COLO829 (cell line): ENCODE measurements around the gene SLC22A13.
"Not testable (repeated sequence)": the region's sequence is repeated elsewhere in the genome, so short reads cannot be mapped to it uniquely, and the experiment has no call there.

ENCODE experiments used
- DNase-seq: peaks from one replicate; pipeline ENCODE4 v3.0.0; 2012; ENCODE audit warnings: low spot score

Gene SLC22A13

DNA sequence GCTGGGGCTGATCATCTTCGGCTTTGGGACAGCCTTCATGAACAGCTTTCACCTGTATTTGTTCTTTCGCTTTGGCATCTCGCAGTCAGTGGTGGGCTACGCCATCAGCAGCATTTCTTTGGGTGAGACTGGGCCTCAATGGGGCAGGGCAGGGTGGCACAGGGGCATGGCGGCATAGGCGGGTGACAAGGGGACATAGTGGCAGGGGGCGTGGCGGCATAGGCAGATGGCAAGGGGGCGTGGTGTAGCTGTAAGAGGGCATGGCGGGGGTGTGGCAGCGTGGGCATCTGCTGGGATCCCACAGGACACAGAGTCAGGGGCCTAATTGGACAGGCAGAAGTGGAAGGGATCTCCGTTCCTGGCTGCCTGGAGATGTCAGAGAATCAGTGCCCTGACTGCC, 42.0 kb downstream of the SLC22A13 start:
- DNase-seq = no peak

- no peak for DNase-seq
Measured at GRCh38 chr3:38308456-38308855, 42.8 kb downstream of the SLC22A13 start.

- DNase-seq = no peak
Measured at GRCh38 chr3:38311476-38311875, 45.9 kb downstream of the SLC22A13 start.

DNA sequence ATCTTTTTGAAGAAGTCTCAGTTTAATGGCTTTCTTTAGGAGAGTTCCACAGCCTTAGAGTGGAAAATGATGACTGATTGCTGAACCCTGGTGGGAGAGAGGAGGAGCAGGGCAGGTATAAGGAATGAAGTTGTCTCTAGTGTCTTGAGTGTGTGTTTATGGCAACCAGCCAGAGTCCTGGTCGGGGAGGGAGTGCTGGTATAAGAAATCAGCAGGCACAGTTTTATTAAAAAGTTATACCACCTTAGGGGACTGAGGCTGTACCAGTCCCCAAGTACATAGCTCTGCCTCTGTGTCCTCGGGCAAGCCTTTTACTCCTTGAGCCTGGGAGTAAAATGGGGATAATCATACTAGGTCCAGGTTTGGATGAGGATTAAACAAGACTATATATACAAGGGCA, 46.3 kb downstream of the SLC22A13 start:
- no peak for DNase-seq

DNA sequence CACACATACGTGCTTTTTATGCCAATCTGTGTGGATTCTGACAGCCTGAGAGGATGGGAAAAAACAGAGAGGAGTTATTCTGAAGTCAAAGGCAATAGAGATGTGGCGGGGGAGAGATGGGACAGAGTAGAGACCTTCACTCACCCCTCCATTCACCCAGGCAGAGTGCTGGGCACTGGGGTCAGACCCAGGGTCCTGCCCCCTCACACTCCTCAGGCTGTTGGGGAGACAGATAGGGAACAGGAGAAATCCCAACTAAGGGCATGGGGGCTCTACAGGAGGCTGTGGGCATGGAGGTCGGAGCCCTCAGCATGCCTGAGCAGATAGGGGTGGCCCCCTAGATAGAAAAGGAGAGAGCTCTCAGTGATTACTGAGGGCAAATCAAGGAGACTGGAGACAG, 46.7 kb downstream of the SLC22A13 start:
- no peak for DNase-seq

- DNase-seq = no peak
Measured at GRCh38 chr3:38313263-38313662, 47.7 kb downstream of the SLC22A13 start.

DNA sequence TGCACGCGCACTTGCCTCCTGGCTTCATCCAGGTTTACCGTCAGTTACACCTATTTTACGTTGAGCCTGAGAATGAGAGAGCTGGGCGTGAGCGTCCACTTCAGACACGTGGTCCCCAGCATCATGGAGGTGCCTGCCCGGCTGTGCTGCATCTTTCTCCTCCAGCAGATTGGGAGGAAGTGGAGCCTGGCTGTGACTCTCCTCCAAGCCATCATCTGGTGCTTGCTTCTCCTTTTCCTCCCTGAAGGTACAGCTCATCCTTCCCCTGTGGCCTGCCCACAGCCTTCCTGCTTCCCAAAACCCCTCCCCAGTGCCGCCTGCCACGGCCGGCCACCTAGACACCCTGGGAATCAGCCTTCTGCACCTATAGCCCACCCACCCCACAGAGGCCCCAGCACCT, 48.1 kb downstream of the SLC22A13 start:
- no peak for DNase-seq

GRCh38 chr3:38314112-38314763, 48.6 kb downstream of the SLC22A13 start:
- DNase-seq = no peak

- no peak for DNase-seq
Measured at GRCh38 chr3:38314764-38315487, 49.3 kb downstream of the SLC22A13 start.

GRCh38 chr3:38315488-38316230, 50.0 kb downstream of the SLC22A13 start:
- no peak for DNase-seq

- no peak for DNase-seq
Measured at GRCh38 chr3:38316356-38317191, 51.0 kb downstream of the SLC22A13 start.

DNA sequence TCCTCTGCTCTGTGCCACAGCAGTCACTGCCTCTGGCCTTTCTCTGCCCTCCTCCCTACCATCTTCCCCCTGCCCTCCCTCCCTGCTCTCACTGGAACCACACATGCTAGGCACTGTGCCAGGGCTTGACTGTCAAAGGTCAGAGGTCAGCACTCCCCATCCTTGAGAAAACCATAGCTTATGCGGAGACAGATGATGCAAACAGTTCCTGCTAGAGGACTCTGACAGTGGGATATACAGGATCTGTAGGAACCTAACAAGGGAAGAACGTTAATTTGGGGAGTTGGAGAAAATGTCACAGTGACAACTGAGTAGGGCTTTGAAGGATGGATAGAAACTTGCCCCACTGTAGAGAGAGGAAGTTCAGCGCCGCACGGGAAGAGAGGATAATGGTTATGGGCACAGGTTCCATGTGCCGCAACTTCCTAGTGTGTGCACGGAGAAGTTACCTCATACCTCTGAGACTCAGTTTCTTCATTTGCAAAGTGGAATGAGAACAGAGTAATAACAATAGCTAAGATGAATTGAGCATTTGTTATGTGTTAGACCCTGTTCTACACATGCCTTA, 51.7 kb downstream of the SLC22A13 start:
- DNase-seq = no peak

DNA sequence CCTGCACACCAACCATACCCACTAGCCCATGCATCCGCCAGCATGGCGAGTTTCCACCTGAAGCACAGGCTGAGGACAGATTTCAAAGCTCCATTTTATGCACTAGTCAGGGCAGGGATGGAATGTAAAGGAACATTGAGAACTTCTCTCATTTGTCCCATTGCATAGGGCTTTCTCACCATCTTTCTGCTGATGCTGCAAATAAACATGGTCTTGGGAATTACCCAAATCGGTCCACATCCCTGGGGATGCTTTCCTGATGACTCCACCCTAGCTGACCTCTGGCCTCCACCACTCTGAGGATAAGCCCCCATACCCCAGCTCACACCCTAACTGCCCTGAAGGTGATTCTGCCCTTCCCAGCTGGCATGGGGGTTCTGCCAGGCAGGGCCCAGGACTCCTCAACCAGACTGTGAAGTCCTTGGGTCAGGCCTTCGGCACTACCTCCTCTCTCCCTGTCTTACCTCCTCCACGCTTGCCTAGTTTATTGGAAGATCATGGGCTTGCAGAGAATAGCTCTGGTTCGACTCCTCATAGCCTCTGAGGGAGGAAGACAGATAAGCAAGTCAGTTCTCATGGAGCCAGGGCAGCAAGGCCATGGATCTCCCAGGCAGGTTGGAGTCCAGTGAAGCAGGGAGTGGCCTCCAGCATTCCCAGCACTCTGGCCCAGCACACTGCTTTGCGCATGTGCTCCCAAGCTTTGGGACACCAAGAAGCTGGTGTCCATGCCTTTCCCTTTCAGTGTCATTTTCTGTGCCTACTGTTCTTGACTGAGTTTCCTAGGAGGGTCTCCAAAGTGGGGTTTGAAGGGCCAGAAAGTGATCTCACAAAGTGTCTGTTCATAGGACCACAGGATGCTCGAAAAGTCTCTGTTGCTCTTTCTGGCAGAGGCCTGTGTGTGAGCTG, 53.4 kb downstream of the SLC22A13 start:
- DNase-seq = no peak

GRCh38 chr3:38320638-38321037, 55.0 kb downstream of the SLC22A13 start:
- not testable (repeated sequence) for DNase-seq

DNA sequence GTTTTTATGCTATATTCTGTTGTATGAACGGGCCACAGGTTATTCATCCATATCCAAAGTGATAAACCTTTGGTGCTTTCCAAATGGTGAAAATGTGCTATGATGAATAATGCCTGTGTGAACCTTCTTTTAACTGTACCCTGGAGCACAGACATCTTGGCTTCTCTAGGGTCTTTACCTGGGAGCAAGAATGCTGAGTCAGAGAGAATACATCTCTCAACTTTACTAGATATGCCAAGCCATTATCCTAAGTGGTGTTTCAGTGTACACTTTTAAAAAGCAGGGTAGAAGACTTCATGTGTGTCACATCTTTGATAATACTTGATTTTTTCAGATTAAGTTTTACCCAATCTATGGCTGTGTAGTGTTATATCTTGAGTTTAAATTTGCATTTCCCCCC, 57.4 kb downstream of the SLC22A13 start:
- DNase-seq = no peak

DNA sequence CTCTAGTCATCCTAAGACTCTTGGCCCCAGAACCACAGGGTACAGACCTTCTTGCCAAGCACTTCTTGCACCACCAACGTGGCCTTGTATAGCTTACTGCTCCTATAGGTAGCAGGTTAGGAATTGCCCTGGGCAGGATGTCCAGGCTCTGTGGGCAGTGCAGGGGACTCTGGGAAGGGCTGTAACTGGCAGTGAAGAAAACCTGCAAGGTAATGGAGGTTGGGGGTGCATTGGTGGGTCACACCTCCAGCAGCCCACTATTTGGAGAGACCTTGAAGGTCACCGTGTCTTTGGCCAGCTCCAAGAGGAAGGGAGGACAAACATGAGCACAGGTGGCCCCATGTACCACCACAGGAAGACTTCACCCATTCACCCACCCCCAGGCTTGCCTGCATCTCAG, 59.6 kb downstream of the SLC22A13 start:
- no peak for DNase-seq

- peak; percentile 96 for DNase-seq
Measured at GRCh38 chr3:38327335-38328009, 61.9 kb downstream of the SLC22A13 start.
